SJCRH30 (cell line): Measurements from ENCODE around the gene SF3B3. TPM values are rescaled to one million over a fixed set of nuclear protein-coding genes. Genes with fewer than 3 reads are reported as not detected.

Experiments used
- total RNA-seq: library from RNA; depleted of rRNA; stranded (reverse); fragments of >200 nt; shearing (Covaris generic); gene quantifications from 2 replicates; pipeline ENCODE4 v1.2.3, GENCODE V29; 2014; rRNA removed

The SF3B3 gene
- total RNA-seq, 1 experiment from 2014 or later, result 318 TPM

Other genes starting within 250 kb of the SF3B3 start
- gene AARS1, start 234.3 kb upstream of the SF3B3 start, total RNA-seq, result 32.4 and 36.5 TPM in 2 replicates
- 17.5 and 23.9 TPM in 2 replicates for gene DDX19B, start 224.6 kb upstream of the SF3B3 start, total RNA-seq
- 36.3 and 37.1 TPM in 2 replicates for gene DDX19A, start 176.9 kb upstream of the SF3B3 start, total RNA-seq
- gene ST3GAL2, start 84.7 kb upstream of the SF3B3 start, total RNA-seq, result 13.6 TPM in 2 replicates
- gene FCSK, start 69.2 kb upstream of the SF3B3 start, total RNA-seq, result 1.6 and 1.9 TPM in 2 replicates
- gene COG4, start 262 bp upstream of the SF3B3 start, total RNA-seq, result 25.4 and 26.4 TPM in 2 replicates
- gene IL34, start 122.7 kb downstream of the SF3B3 start, total RNA-seq, result 0.61 and 0.75 TPM in 2 replicates
- 24.6 and 27.4 TPM in 2 replicates for gene MTSS2, start 162.2 kb downstream of the SF3B3 start, total RNA-seq